ENCODE measurements around the gene CRISPLD2.

The CRISPLD2 gene

DNA sequence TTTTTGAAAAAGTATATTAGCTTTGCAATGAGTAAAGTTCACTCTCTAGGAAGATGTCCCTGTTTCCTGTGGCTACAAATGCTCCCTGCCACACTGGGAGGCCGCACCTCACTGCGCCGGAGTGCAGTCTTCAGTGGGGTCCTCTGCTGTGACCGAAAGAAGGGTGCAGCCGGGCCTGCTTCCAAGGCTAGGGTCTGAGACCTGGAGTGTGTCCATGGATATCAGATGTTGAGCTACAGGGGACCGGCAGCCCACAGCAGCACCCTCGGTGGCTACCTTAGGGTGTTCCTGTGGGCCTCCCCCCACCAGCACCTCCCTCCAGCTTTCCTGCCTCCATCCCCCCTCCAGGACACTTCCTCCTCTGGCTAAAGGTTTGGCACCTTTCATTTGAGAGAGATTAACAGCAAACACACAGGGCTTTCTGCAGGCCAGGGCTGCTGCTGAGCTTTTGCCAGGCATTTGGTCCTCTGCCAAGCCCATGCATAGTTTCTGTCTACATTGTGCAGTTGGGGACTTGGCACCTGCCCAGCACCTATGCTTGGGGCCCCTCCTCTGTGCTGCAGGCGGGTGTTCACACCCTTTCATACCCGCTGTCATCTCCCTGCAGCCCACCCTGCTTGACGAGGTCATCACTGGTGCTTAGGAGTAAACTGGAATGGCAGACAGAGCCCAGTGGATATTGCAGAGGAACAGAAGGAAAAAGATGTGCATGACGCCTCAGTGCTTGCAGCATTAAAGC, 33.8 kb upstream of the CRISPLD2 start:
- WGBS, 2 experiments (ENCODE audit: insufficient coverage in 2 of 2), result 90 to 92% methylated on average over 8 to 11 of the region's 11 CpGs
- H3K36me3 ChIP-seq (ENCODE audit: control insufficient read depth, insufficient read depth, low read length), result no peaks in the 10 kb centered on the region

DNA sequence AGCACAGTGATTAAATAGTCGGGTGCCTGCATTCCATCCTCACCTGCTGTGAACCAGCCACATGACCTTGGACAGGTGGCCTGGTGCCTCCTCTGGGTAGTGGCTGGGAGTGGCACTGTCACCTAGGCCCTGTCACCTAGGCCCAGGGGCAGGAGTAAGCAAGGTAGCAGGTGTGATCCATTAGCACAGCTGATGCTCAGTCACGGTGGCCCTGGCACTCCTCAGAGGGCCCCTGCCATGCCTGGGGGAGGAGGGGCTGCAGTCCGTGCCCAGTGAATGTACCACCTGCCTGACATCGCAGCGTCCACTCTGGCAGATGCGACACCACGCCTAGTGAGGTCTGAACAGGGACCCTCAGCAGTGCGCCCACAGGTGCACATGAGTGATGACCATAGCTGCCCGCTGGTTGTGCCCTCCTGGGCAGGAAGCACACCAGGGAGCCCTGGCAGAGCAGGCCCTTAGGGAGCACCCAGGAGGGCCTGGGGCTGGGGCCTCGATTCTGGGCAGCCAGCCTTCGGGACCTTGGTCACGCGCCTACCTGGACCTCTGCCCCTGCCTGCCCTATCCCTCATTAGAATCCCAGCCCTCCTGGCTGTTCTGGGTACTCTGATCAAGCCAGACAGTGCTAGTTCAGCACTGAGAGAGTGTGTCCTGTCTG, 33.1 kb upstream of the CRISPLD2 start:
- H3K4me1 ChIP-seq (ENCODE audit: control insufficient read depth, insufficient read depth, low read length, poor library complexity, severe bottlenecking), result no peaks in the 10 kb centered on the region
- no peak overlapping the region for H3K27ac ChIP-seq (ENCODE audit: low read depth, low read length, severe bottlenecking)
- no peak overlapping the region for H3K4me3 ChIP-seq (ENCODE audit: extremely low read depth, insufficient read depth, low read length, poor library complexity, severe bottlenecking)
- no peaks in the 10 kb centered on the region for H3K9me3 ChIP-seq (ENCODE audit: control insufficient read depth, low read length)
- no peaks in the 10 kb centered on the region for H3K36me3 ChIP-seq (ENCODE audit: control insufficient read depth, insufficient read depth, low read length)
- WGBS, 2 experiments (ENCODE audit: insufficient coverage in 2 of 2), result 91 to 95% methylated on average over 9 to 13 of the region's 13 CpGs

More for the DNA sequence above, 33.8 kb upstream of the CRISPLD2 start:
- Histone ChIP-seq H3K4me1 (ENCODE audit: control insufficient read depth, insufficient read depth, low read length, poor library complexity, severe bottlenecking) (no peaks in the 10 kb centered on the region), H3K4me3 (ENCODE audit: extremely low read depth, insufficient read depth, low read length, poor library complexity, severe bottlenecking) (no peak overlapping the region), H3K9me3 (ENCODE audit: control insufficient read depth, low read length) (no peaks in the 10 kb centered on the region), H3K27ac (ENCODE audit: low read depth, low read length, severe bottlenecking) (no peak overlapping the region)

DNA sequence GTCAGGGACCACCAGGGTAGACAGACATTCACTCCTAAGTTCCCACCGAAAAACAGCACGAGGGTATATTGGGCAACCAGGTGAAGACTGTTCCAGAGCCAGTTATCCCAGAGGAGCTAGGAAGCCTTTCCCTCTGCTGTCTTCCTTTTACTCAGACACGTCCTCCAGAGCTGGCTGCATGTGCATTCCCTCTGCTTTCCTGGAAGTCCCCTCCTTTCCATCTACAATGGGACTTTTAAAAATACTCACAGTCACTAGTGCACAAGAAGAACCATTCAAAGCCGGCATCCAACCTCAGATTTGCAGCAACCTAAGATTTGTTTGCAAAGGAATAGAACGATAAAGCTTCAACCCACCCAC, 32.5 kb upstream of the CRISPLD2 start:
- H3K9me3 ChIP-seq (ENCODE audit: control insufficient read depth, low read length), result no peaks in the 10 kb centered on the region
- H3K36me3 ChIP-seq (ENCODE audit: control insufficient read depth, insufficient read depth, low read length), result no peaks in the 10 kb centered on the region
- H3K4me3 ChIP-seq (ENCODE audit: extremely low read depth, insufficient read depth, low read length, poor library complexity, severe bottlenecking), result no peak overlapping the region
- H3K27ac ChIP-seq (ENCODE audit: low read depth, low read length, severe bottlenecking), result no peak overlapping the region
- no peaks in the 10 kb centered on the region for H3K4me1 ChIP-seq (ENCODE audit: control insufficient read depth, insufficient read depth, low read length, poor library complexity, severe bottlenecking)
- 90 to 93% methylated on average over 3 to 4 of the region's 5 CpGs for WGBS, 2 experiments (ENCODE audit: insufficient coverage in 2 of 2)

DNA sequence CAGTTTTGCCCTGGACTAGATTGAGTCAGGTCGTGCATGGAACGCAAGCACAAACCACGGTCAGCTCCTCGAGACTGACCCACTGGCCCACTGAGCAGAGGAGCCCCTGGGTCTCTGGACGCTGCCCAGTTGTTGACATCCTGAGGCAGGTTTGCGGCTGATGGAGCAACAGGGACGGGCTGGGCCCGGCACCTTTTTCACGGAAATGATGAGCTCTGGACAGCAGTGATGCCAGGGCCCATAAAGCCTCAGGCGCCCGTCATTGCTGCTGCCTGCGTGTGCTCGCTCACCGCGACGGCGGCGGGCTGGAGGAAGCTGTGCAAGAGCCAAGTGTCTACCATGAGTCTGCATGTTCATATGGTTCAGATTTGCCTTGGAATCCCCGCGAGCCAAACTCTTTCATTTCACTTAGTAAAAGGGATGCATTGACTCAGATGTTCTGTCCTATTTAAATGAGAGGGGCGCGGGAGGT, 30.8 kb upstream of the CRISPLD2 start:
- Histone ChIP-seq H3K36me3 (ENCODE audit: control insufficient read depth, insufficient read depth, low read length) (no peaks in the 10 kb centered on the region), H3K4me3 (ENCODE audit: extremely low read depth, insufficient read depth, low read length, poor library complexity, severe bottlenecking) (no peak overlapping the region), H3K27ac (ENCODE audit: low read depth, low read length, severe bottlenecking) (no peak overlapping the region), H3K9me3 (ENCODE audit: control insufficient read depth, low read length) (no peaks in the 10 kb centered on the region), H3K4me1 (ENCODE audit: control insufficient read depth, insufficient read depth, low read length, poor library complexity, severe bottlenecking) (no peaks in the 10 kb centered on the region)
- WGBS, 2 experiments (ENCODE audit: insufficient coverage in 2 of 2), result 94 to 95% methylated on average over 19 to 22 of the region's 22 CpGs

DNA sequence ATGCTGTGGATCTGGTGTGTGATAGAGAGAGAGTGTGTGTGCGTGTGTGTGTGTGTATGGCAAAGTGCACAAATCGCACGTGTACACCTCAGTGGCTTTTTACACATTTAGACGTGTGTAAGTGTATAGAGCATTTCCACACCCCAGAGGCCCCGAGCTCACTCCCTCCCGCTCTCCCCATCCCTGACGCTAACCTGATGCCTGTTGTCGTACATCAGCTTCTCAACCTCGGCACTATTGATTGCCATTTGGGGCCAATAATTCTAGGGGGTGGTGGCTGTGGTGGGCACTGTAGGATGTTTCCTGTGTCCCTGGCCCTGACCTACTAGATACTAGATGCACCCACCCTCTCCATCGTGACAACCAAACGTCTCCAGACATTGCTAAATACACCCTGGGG, 30.4 kb upstream of the CRISPLD2 start:
- H3K36me3 ChIP-seq (ENCODE audit: control insufficient read depth, insufficient read depth, low read length), result no peaks in the 10 kb centered on the region
- WGBS, 2 experiments (ENCODE audit: insufficient coverage in 2 of 2), result 77 to 81% methylated on average over 7 to 8 of the region's 11 CpGs
- H3K4me3 ChIP-seq (ENCODE audit: extremely low read depth, insufficient read depth, low read length, poor library complexity, severe bottlenecking), result no peak overlapping the region
- H3K4me1 ChIP-seq (ENCODE audit: control insufficient read depth, insufficient read depth, low read length, poor library complexity, severe bottlenecking), result no peaks in the 10 kb centered on the region
- no peak overlapping the region for H3K27ac ChIP-seq (ENCODE audit: low read depth, low read length, severe bottlenecking)
- no peaks in the 10 kb centered on the region for H3K9me3 ChIP-seq (ENCODE audit: control insufficient read depth, low read length)

DNA sequence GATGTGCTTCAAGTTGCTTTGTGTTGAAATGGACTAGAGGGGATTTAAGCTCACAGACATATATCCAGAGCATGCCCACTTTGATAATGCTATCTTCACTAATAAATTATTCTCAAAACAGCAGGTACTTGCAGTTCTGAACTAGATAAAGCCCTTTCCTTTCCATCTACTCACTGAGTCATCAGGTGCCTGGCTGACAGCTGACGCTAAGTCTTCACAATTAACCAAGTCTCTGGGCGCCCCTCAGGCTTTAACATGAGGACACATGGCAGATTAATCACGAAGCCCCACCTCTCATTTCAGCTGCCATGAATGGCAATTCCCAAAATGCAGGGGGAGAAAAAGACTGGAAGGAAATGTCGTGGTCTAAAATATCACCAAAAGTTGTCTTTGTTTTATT, 29.5 kb upstream of the CRISPLD2 start:
- 80 to 93% methylated on average over 1 to 3 of the region's 4 CpGs for WGBS, 2 experiments (ENCODE audit: insufficient coverage in 2 of 2)
- no peak overlapping the region for H3K27ac ChIP-seq (ENCODE audit: low read depth, low read length, severe bottlenecking)

DNA sequence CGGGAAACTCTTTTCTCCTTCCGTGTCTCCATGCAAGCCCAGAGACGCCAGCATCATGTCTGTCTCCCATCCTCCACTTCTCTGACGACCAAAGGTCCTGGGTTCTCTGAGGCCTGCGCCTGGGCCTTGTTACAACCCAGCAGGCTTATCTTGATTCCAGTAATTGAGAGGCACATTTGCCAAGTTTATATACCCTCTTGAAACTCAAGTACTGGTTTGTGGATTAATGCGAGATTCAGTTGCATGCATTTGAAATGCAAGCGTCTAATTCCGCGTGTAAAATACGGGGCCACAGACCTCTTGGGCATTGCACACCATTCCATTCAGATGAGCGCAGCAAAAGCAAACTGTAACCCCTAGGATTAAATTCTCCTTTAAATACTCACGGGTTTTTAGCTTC, 28.7 kb upstream of the CRISPLD2 start:
- no peaks in the 10 kb centered on the region for H3K36me3 ChIP-seq (ENCODE audit: control insufficient read depth, insufficient read depth, low read length)
- no peaks in the 10 kb centered on the region for H3K9me3 ChIP-seq (ENCODE audit: control insufficient read depth, low read length)
- no peaks in the 10 kb centered on the region for H3K4me1 ChIP-seq (ENCODE audit: control insufficient read depth, insufficient read depth, low read length, poor library complexity, severe bottlenecking)
- 89 to 96% methylated on average over 10 to 11 of the region's 12 CpGs for WGBS, 2 experiments (ENCODE audit: insufficient coverage in 2 of 2)
- H3K4me3 ChIP-seq (ENCODE audit: extremely low read depth, insufficient read depth, low read length, poor library complexity, severe bottlenecking), result no peak overlapping the region
- H3K27ac ChIP-seq (ENCODE audit: low read depth, low read length, severe bottlenecking), result no peak overlapping the region

More for the DNA sequence above, 29.5 kb upstream of the CRISPLD2 start:
- Histone ChIP-seq H3K4me3 (ENCODE audit: extremely low read depth, insufficient read depth, low read length, poor library complexity, severe bottlenecking) (no peak overlapping the region), H3K4me1 (ENCODE audit: control insufficient read depth, insufficient read depth, low read length, poor library complexity, severe bottlenecking) (no peaks in the 10 kb centered on the region), H3K9me3 (ENCODE audit: control insufficient read depth, low read length) (no peaks in the 10 kb centered on the region), H3K36me3 (ENCODE audit: control insufficient read depth, insufficient read depth, low read length) (no peaks in the 10 kb centered on the region)

DNA sequence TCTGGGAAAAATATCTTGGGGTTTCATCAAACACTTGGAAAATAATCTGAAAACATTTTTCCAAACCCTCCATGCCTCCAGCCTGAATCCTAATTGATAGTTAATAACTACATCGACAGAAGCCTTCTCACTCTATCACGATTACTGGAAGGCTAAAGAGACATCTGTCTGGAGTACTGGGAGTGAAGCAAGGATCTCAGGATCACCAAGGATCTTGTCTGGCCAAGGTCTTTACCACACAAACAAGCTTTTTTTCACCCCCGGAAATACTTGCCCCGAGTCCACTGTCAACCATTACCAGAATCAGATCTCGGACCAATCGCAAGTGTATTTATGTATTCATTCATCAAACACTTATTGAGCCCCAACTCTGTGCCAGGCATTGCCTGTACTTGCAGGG, 28.3 kb upstream of the CRISPLD2 start:
- peak overlapping the region; percentile 23 for H3K27ac ChIP-seq (ENCODE audit: low read depth, low read length, severe bottlenecking)
- H3K9me3 ChIP-seq (ENCODE audit: control insufficient read depth, low read length), result no peaks in the 10 kb centered on the region
- no peaks in the 10 kb centered on the region for H3K36me3 ChIP-seq (ENCODE audit: control insufficient read depth, insufficient read depth, low read length)
- 96 to 100% methylated on average over 4 to 5 of the region's 6 CpGs for WGBS, 2 experiments (ENCODE audit: insufficient coverage in 2 of 2)
- H3K4me1 ChIP-seq (ENCODE audit: control insufficient read depth, insufficient read depth, low read length, poor library complexity, severe bottlenecking), result no peaks in the 10 kb centered on the region
- H3K4me3 ChIP-seq (ENCODE audit: extremely low read depth, insufficient read depth, low read length, poor library complexity, severe bottlenecking), result no peak overlapping the region

DNA sequence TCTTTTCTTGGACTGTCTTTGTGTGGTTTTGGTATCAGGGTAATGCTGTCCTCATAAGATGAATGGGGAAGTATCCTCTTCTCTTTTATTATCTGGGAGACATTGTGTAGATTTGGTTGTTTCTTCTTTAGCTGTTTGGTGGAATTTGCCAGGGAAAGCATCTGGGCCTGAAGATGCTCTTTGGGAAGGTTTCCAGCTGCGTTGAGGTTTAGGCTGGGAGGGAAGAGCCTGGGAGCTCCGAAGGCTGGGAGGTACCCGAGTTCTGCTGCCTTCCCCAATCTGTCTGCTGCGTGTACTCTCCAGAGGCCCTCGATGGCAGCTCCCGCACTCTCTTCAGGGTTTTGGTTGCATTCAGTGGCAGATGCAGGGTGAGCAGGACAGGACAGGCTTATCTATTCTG, 25.6 kb upstream of the CRISPLD2 start:
- Histone ChIP-seq H3K27ac (ENCODE audit: low read depth, low read length, severe bottlenecking) (no peak overlapping the region), H3K36me3 (ENCODE audit: control insufficient read depth, insufficient read depth, low read length) (no peaks in the 10 kb centered on the region), H3K9me3 (ENCODE audit: control insufficient read depth, low read length) (no peaks in the 10 kb centered on the region), H3K4me3 (ENCODE audit: extremely low read depth, insufficient read depth, low read length, poor library complexity, severe bottlenecking) (no peak overlapping the region), H3K4me1 (ENCODE audit: control insufficient read depth, insufficient read depth, low read length, poor library complexity, severe bottlenecking) (no peaks in the 10 kb centered on the region)
- 60 to 97% methylated on average over 2 to 6 of the region's 6 CpGs for WGBS, 2 experiments (ENCODE audit: insufficient coverage in 2 of 2)

DNA sequence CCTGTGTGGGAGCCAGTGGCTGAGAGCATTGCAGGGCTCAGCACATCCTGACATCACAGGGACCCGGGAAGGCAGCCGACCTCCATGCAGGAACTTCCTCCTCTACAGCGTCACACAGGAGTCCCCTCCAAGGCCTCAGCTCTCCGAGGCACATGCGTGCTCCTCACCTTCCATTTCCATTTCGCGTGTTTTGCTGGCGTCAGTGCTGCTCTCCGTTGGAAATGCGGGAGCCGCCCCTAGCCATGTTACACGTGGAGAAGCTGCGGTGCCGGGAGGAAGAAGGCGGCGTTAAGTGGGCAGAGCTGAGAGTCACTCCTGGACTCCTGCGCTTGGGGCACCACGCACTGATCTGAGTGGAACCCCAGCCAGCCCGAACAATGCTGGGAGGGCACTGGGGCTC, 25.2 kb upstream of the CRISPLD2 start:
- Histone ChIP-seq H3K36me3 (ENCODE audit: control insufficient read depth, insufficient read depth, low read length) (no peaks in the 10 kb centered on the region), H3K4me1 (ENCODE audit: control insufficient read depth, insufficient read depth, low read length, poor library complexity, severe bottlenecking) (no peaks in the 10 kb centered on the region), H3K4me3 (ENCODE audit: extremely low read depth, insufficient read depth, low read length, poor library complexity, severe bottlenecking) (no peak overlapping the region), H3K27ac (ENCODE audit: low read depth, low read length, severe bottlenecking) (no peak overlapping the region), H3K9me3 (ENCODE audit: control insufficient read depth, low read length) (no peaks in the 10 kb centered on the region)
- WGBS, 2 experiments (ENCODE audit: insufficient coverage in 2 of 2), result 93 to 97% methylated on average over 18 to 19 of the region's 19 CpGs
